H9 (cell line): Measurements from ENCODE around the gene LRRC3. TPM values are rescaled to one million over a fixed set of nuclear protein-coding genes. Genes with fewer than 3 reads are reported as not detected.

Experiments
- DNase-seq: peaks from one replicate; pipeline ENCODE4 v3.0.0-alpha.2; 2017
- H2AFZ ChIP-seq: one replicate; pipeline ENCODE4 v1.6.1; 2013; ENCODE audit warnings: mild to moderate bottlenecking, low read length, control low read depth, moderate library complexity
- H2AK5ac ChIP-seq: 2 replicates; pipeline ENCODE4 v1.6.1; 2013; ENCODE audit warnings: low read length, control low read depth, mixed read lengths; ENCODE audit not compliant: insufficient read length
- H2BK120ac ChIP-seq: one replicate; pipeline ENCODE4 v1.6.1; 2013; ENCODE audit warnings: low read depth, mild to moderate bottlenecking, low read length, control low read depth, inconsistent platforms; ENCODE audit not compliant: poor library complexity, severe bottlenecking
- H2BK12ac ChIP-seq: 2 replicates; pipeline ENCODE4 v1.6.1; 2013; ENCODE audit warnings: low read length, control low read depth, mixed read lengths, low read depth; ENCODE audit not compliant: insufficient read length
- H2BK15ac ChIP-seq: 2 replicates; pipeline ENCODE4 v1.6.1; 2013; ENCODE audit warnings: low read depth, low read length, control low read depth
- H2BK20ac ChIP-seq: one replicate; pipeline ENCODE4 v1.6.1; 2013; ENCODE audit warnings: low read depth, mild to moderate bottlenecking, low read length, control low read depth, inconsistent platforms; ENCODE audit not compliant: poor library complexity, severe bottlenecking
- H2BK5ac ChIP-seq: 2 replicates; pipeline ENCODE4 v1.6.1; 2013; ENCODE audit warnings: low read length, control low read depth, mixed read lengths; ENCODE audit not compliant: insufficient read length
- H3K14ac ChIP-seq: 2 replicates; pipeline ENCODE4 v1.6.1; 2013; ENCODE audit warnings: low read length, control low read depth; ENCODE audit not compliant: insufficient read depth
- H3K18ac ChIP-seq: 2 replicates; pipeline ENCODE4 v1.6.1; 2013; ENCODE audit warnings: low read depth, mild to moderate bottlenecking, mixed read lengths, low read length, control low read depth; ENCODE audit not compliant: insufficient read length
- H3K23ac ChIP-seq: 2 replicates; pipeline ENCODE4 v1.6.1; 2013; ENCODE audit warnings: low read length, control low read depth, mixed read lengths, low read depth; ENCODE audit not compliant: insufficient read length
- H3K23me2 ChIP-seq: 2 replicates; pipeline ENCODE4 v1.6.1; 2013; ENCODE audit warnings: low read depth, mild to moderate bottlenecking, mixed read lengths, low read length, control low read depth; ENCODE audit not compliant: insufficient read length, poor library complexity, severe bottlenecking
- H3K27ac ChIP-seq: 2 replicates; pipeline ENCODE4 v1.5.1; 2013; ENCODE audit warnings: low read length, control low read depth, mixed read lengths, low read depth; ENCODE audit not compliant: insufficient read length
- H3K27me3 ChIP-seq: 2 replicates; pipeline ENCODE4 v1.6.1; 2013; ENCODE audit warnings: low read length, control low read depth, inconsistent platforms; ENCODE audit not compliant: insufficient read depth
- H3K4ac ChIP-seq: 2 replicates; pipeline ENCODE4 v1.6.1; 2013; ENCODE audit warnings: low read depth, mild to moderate bottlenecking, control low read depth, inconsistent platforms, low read length, moderate library complexity
- H3K4me1 ChIP-seq: 2 replicates; pipeline ENCODE4 v1.6.1; 2013; ENCODE audit warnings: low read length, control low read depth, inconsistent platforms; ENCODE audit not compliant: insufficient read depth
- H3K4me2 ChIP-seq: 2 replicates; pipeline ENCODE4 v1.6.1; 2013; ENCODE audit warnings: low read length, control low read depth, mixed read lengths; ENCODE audit not compliant: insufficient read length, insufficient read depth
- H3K56ac ChIP-seq: 2 replicates; pipeline ENCODE4 v1.6.1; 2013; ENCODE audit warnings: low read depth, mild to moderate bottlenecking, mixed read lengths, low read length, control low read depth; ENCODE audit not compliant: insufficient read length
- H3K79me1 ChIP-seq: 2 replicates; pipeline ENCODE4 v1.6.1; 2013; ENCODE audit warnings: low read depth, mild to moderate bottlenecking, moderate library complexity, low read length, control low read depth, inconsistent platforms; ENCODE audit not compliant: insufficient read depth, poor library complexity, severe bottlenecking
- H3K79me2 ChIP-seq: 2 replicates; pipeline ENCODE4 v1.6.1; 2013; ENCODE audit warnings: low read length, control low read depth, inconsistent platforms; ENCODE audit not compliant: insufficient read depth
- H3K9ac ChIP-seq: 2 replicates; pipeline ENCODE4 v1.6.1; 2013; ENCODE audit warnings: low read length, control low read depth, mixed read lengths; ENCODE audit not compliant: insufficient read length; ENCODE audit errors: extremely low read depth
- H3K9me3 ChIP-seq: one replicate; pipeline ENCODE4 v1.6.1; 2013; ENCODE audit warnings: low read depth, low read length, inconsistent platforms; ENCODE audit not compliant: control insufficient read depth
- H3T11ph ChIP-seq: one replicate; pipeline ENCODE4 v1.6.1; 2013; ENCODE audit warnings: mild to moderate bottlenecking, low read length, control low read depth, inconsistent platforms
- H4K20me1 ChIP-seq: one replicate; pipeline ENCODE4 v1.6.1; 2013; ENCODE audit not compliant: control insufficient read depth, insufficient read length, insufficient read depth
- H4K5ac ChIP-seq: 2 replicates; pipeline ENCODE4 v1.6.1; 2013; ENCODE audit warnings: low read depth, mild to moderate bottlenecking, mixed read lengths, low read length, control low read depth; ENCODE audit not compliant: insufficient read length
- H4K8ac ChIP-seq: replicated peaks from 2 replicates; pipeline ENCODE4 v1.6.1; 2013; ENCODE audit warnings: low read length, control low read depth, mixed read lengths, low read depth; ENCODE audit not compliant: insufficient read length
- H4K91ac ChIP-seq: 2 replicates; pipeline ENCODE4 v1.6.1; 2013; ENCODE audit warnings: low read depth, mild to moderate bottlenecking, moderate library complexity, mixed read lengths, low read length, control low read depth; ENCODE audit not compliant: insufficient read length
- H3K27ac Mint-ChIP-seq, 3 experiments: 2 replicates in 2 of 3; 3 replicates in 1 of 3; pipeline ENCODE4 v1.8.0; 2020 to 2021; ENCODE audit warnings: mixed read lengths in 3 of 3, mild to moderate bottlenecking in 1 of 3, moderate library complexity in 1 of 3
- H3K27me3 Mint-ChIP-seq: 2 replicates; pipeline ENCODE4 v1.8.0; 2021; ENCODE audit warnings: low read depth, mild to moderate bottlenecking, moderate library complexity, mixed read lengths
- H3K36me3 Mint-ChIP-seq, 3 experiments: 2 replicates in 2 of 3; 3 replicates in 1 of 3; pipeline ENCODE4 v1.8.0; 2020 to 2021; ENCODE audit warnings: low read depth in 3 of 3, mixed read lengths in 3 of 3; ENCODE audit not compliant: insufficient read depth in 1 of 3
- H3K4me1 Mint-ChIP-seq, 2 experiments: 2 replicates each; pipeline ENCODE4 v1.8.0; 2020; ENCODE audit warnings: mixed read lengths in 2 of 2
- H3K4me3 Mint-ChIP-seq, 2 experiments: 2 replicates in 1 of 2; 3 replicates in 1 of 2; pipeline ENCODE4 v1.8.0; 2020 to 2021; ENCODE audit warnings: mild to moderate bottlenecking in 2 of 2, mixed read lengths in 2 of 2, moderate library complexity in 1 of 2
- H3K9me3 Mint-ChIP-seq, 2 experiments: 2 replicates in 1 of 2; 3 replicates in 1 of 2; pipeline ENCODE4 v1.8.0; 2020; ENCODE audit warnings: mild to moderate bottlenecking in 2 of 2, mixed read lengths in 2 of 2, moderate library complexity in 1 of 2
- WGBS: extraction: QIAGEN DNeasy Blood & Tissue Kit; methylation state at CpG from one replicate; pipeline ENCODE4 v1.1.7; 2013; ENCODE audit warnings: missing lambda C conversion rate, low lambda C conversion rate, mixed read lengths; ENCODE audit not compliant: insufficient read length; ENCODE audit errors: extremely low coverage; 5-methylcytosine and 5-hydroxymethylcytosine counted together
- total RNA-seq: library from RNA; stranded (reverse); gene quantifications from 2 replicates; pipeline ENCODE4 v1.2.1, GENCODE V29; 2021
- TF ChIP-seq, protein P1 (sequence below): fragments of 200-600 bp; sonication (generic); conservative IDR thresholded peaks from 3 replicates; pipeline ENCODE4 v1.8.0; 2021; ENCODE audit warnings: antibody characterized with exemption, mild to moderate bottlenecking

The LRRC3 gene
- total RNA-seq, 1 experiment from 2014 or later = 3.1 TPM

DNA sequence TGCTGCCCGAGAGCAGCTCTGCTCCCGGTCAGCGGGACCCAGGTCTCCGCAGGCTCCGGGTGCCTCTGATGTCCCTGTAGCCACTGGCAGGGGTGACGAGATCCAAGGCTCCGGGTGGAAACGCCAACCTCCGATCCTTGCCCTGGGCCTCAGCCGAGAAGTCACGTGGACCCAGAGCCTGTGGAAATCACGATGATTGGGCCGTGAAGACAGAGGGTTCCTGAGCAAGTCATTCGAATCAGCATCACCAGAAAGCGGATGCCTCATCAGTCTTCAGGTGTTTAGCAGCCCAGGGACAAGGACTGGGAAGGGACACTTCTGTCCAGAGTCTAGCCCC is 12.5 kb downstream of the LRRC3 start:
- H3K79me2 ChIP-seq = no peaks in the 10 kb centered on the region
- H3K14ac ChIP-seq = no peak overlapping the region; the same call in 1 of the 2 replicates
- no CpG with 5 or more reads among the region's 15 CpGs for WGBS
- no peak overlapping the region for H2AK5ac ChIP-seq
- H3K9me3 ChIP-seq = no peaks in the 10 kb centered on the region
- no peak overlapping the region for H2BK15ac ChIP-seq
- no peaks in the 10 kb centered on the region; a peak in 1 of 7 replicates for H3K36me3 Mint-ChIP-seq
- no peak overlapping the region for H3K18ac ChIP-seq
- no peak overlapping the region for H3K9ac ChIP-seq
- H3K79me1 ChIP-seq = no peaks in the 10 kb centered on the region
- H3K27ac Mint-ChIP-seq = no peak overlapping the region
- no peak overlapping the region for H3K4me3 Mint-ChIP-seq
- H3K27ac ChIP-seq = no peak overlapping the region
- no peak overlapping the region for H4K5ac ChIP-seq
- no peaks in the 10 kb centered on the region; a peak in 1 of 5 replicates for H3K9me3 Mint-ChIP-seq
- no peak overlapping the region for H2BK5ac ChIP-seq
- no peak overlapping the region for H4K8ac ChIP-seq
- H3K4me1 ChIP-seq = no peaks in the 10 kb centered on the region
- no peaks in the 10 kb centered on the region for H3K23me2 ChIP-seq
- H3K4me1 Mint-ChIP-seq = peaks cover 14 to 19% of the 10 kb centered on the region in 2 experiments
- no peak overlapping the region for H2AFZ ChIP-seq
- H4K20me1 ChIP-seq = no peaks in the 10 kb centered on the region
- no peak overlapping the region for H3T11ph ChIP-seq
- no peaks in the 10 kb centered on the region for H3K27me3 ChIP-seq
- H2BK20ac ChIP-seq = no peak overlapping the region
- no peak overlapping the region for H3K56ac ChIP-seq
- H3K23ac ChIP-seq = no peak overlapping the region
- TF ChIP-seq, protein P1, sequence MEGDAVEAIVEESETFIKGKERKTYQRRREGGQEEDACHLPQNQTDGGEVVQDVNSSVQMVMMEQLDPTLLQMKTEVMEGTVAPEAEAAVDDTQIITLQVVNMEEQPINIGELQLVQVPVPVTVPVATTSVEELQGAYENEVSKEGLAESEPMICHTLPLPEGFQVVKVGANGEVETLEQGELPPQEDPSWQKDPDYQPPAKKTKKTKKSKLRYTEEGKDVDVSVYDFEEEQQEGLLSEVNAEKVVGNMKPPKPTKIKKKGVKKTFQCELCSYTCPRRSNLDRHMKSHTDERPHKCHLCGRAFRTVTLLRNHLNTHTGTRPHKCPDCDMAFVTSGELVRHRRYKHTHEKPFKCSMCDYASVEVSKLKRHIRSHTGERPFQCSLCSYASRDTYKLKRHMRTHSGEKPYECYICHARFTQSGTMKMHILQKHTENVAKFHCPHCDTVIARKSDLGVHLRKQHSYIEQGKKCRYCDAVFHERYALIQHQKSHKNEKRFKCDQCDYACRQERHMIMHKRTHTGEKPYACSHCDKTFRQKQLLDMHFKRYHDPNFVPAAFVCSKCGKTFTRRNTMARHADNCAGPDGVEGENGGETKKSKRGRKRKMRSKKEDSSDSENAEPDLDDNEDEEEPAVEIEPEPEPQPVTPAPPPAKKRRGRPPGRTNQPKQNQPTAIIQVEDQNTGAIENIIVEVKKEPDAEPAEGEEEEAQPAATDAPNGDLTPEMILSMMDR = no peak
- no peak for DNase-seq
- H4K91ac ChIP-seq = no peak overlapping the region
- H2BK12ac ChIP-seq = no peak overlapping the region
- no peak overlapping the region for H2BK120ac ChIP-seq
- H3K27me3 Mint-ChIP-seq = no peaks in the 10 kb centered on the region
- no peak overlapping the region for H3K4me2 ChIP-seq
- no peak overlapping the region for H3K4ac ChIP-seq
